K562 (cell line): ENCODE results near the gene HTR4. TPM values are rescaled to one million over a fixed set of nuclear protein-coding genes. Genes with fewer than 3 reads are reported as not detected.

Source experiments
- ATAC-seq: fragments of 200-7000 bp; cut with Tn5 transposase; 3 replicates; pipeline ENCODE4 v1.9.1; 2020; ENCODE audit warnings: moderate library complexity
- BruUV-seq: library from RNA; stranded (reverse); fragments of 400-500 nt; replicated peaks from 2 replicates; lab custom pipeline; 2021; lab: Mats Ljungman, UMichigan
- CTCF ChIA-PET: fragments of 300-600 bp; formaldehyde crosslinking; extraction: SDS; loops from one replicate; lab custom pipeline; 2021; ENCODE audit warnings: low intra/inter-chr PET ratio; lab: Yijun Ruan, JAX
- POLR2A ChIA-PET: fragments of 300-600, 350-650 bp; sonication (Branson Sonifier 250); formaldehyde crosslinking; extraction: SDS; loops from one replicate; lab custom pipeline; 2021; ENCODE audit warnings: antibody characterized with exemption, inconsistent platforms; lab: Yijun Ruan, JAX
- DNase-seq, 4 experiments: peaks; one replicate each; pipeline versions ENCODE4 v3.0.0 to v3.0.0-alpha.2; 2011 to 2018; ENCODE audit warnings: low spot score in 3 of 4, mixed read lengths in 3 of 4; ENCODE audit errors: extremely low read depth in 1 of 4
- FAIRE-seq: peaks from 2 replicates; lab custom pipeline; 2011; peaks lifted over from hg19 to GRCh38; lab: Jason Lieb, UNC
- H2AFZ ChIP-seq: 2 replicates; pipeline ENCODE4 v1.6.0; 2011; ENCODE audit warnings: low read depth, low read length, control low read depth, inconsistent platforms
- H3K27ac ChIP-seq: fragments of 200-600 bp; 3 replicates; pipeline ENCODE4 v1.8.0; 2011; ENCODE audit warnings: low read depth, mild to moderate bottlenecking, control low read depth, inconsistent platforms, low read length, moderate library complexity, mixed read lengths; ENCODE audit errors: extremely low read depth
- H3K27me3 ChIP-seq, 2 experiments: fragments of 300-600 bp in 1 of 2; 2 replicates in 1 of 2; 3 replicates in 1 of 2; pipeline versions ENCODE4 v1.6.0 to v1.8.0; 2011; ENCODE audit warnings: inconsistent platforms in 2 of 2, low read length in 2 of 2, mild to moderate bottlenecking in 1 of 2, mixed read lengths in 1 of 2, moderate library complexity in 1 of 2; ENCODE audit not compliant: control insufficient read depth in 2 of 2, insufficient read depth in 2 of 2
- H3K36me3 ChIP-seq: fragments of 300-600 bp; 3 replicates; pipeline ENCODE4 v1.8.0; 2011; ENCODE audit warnings: mild to moderate bottlenecking, low read length, inconsistent platforms; ENCODE audit not compliant: control insufficient read depth, insufficient read depth
- H3K4me1 ChIP-seq, 2 experiments: fragments of 200-600 bp in 1 of 2; replicated peaks in 1 of 2; 2 replicates in 1 of 2; 3 replicates in 1 of 2; pipeline versions ENCODE4 v1.5.1 to v1.8.0; 2011; ENCODE audit warnings: inconsistent platforms in 2 of 2, low read length in 2 of 2, mild to moderate bottlenecking in 1 of 2, mixed read lengths in 1 of 2, moderate library complexity in 1 of 2; ENCODE audit not compliant: control insufficient read depth in 2 of 2, insufficient read depth in 2 of 2
- H3K4me2 ChIP-seq: 2 replicates; pipeline ENCODE4 v1.6.1; 2011; ENCODE audit warnings: low read length, control low read depth, inconsistent platforms, mixed read lengths; ENCODE audit not compliant: insufficient read depth
- H3K4me3 ChIP-seq: fragments of 200-600 bp; sonication (generic), shearing (Covaris generic); 2 replicates; pipeline ENCODE4 v1.5.1; 2016; ENCODE audit warnings: control low read depth, inconsistent platforms
- H3K79me2 ChIP-seq: fragments of 200-600 bp; 3 replicates; pipeline ENCODE4 v1.8.0; 2011; ENCODE audit warnings: low read length, inconsistent platforms; ENCODE audit not compliant: control insufficient read depth, insufficient read depth
- H3K9ac ChIP-seq, 2 experiments: 2 replicates each; pipeline versions ENCODE4 v1.6.0 to v1.6.1; 2011; ENCODE audit warnings: low read depth in 2 of 2, low read length in 2 of 2, control low read depth in 1 of 2, inconsistent platforms in 1 of 2, mild to moderate bottlenecking in 1 of 2, mixed read lengths in 1 of 2; ENCODE audit not compliant: insufficient read depth in 1 of 2
- H3K9me1 ChIP-seq: one replicate; pipeline ENCODE4 v1.6.0; 2011; ENCODE audit warnings: inconsistent platforms, mild to moderate bottlenecking, low read length, moderate library complexity; ENCODE audit not compliant: control insufficient read depth, insufficient read depth
- H3K9me3 ChIP-seq: replicated peaks from 2 replicates; pipeline ENCODE4 v1.5.1; 2011; ENCODE audit warnings: low read depth, low read length, inconsistent platforms; ENCODE audit not compliant: control insufficient read depth, insufficient read depth
- H4K20me1 ChIP-seq: replicated peaks from 2 replicates; pipeline ENCODE4 v1.6.1; 2011; ENCODE audit warnings: low read length, inconsistent platforms, mixed read lengths; ENCODE audit not compliant: control insufficient read depth, insufficient read depth
- BRF1 ChIP-seq: IDR thresholded peaks from 3 replicates; pipeline ENCODE4 v1.6.1; 2011; ENCODE audit warnings: borderline replicate concordance, mild to moderate bottlenecking; ENCODE audit not compliant: insufficient read length; ENCODE audit errors: extremely low read depth
- CAMTA2 ChIP-seq: fragments of 250-450 bp; sonication (Bioruptor Pico); conservative IDR thresholded peaks from 2 replicates; pipeline ENCODE4 v1.5.1; 2022
- CEBPG ChIP-seq, 3 experiments: fragments of 200-800 bp in 1 of 3; sonication (Bioruptor generic) in 1 of 3; sonication (generic) in 1 of 3; formaldehyde crosslinking in 1 of 3; IDR thresholded peaks in 2 of 3; conservative IDR thresholded peaks in 1 of 3; 2 replicates each; pipeline versions ENCODE4 v1.6.1 to v1.8.0; 2016 to 2022; ENCODE audit warnings: missing compliant biosample characterization in 2 of 3, missing genetic modification characterization in 2 of 3, mild to moderate bottlenecking in 1 of 3, missing genetic modification reagents in 1 of 3
- EP400 ChIP-seq: fragments of 450-650 bp; IDR thresholded peaks from 2 replicates; pipeline ENCODE4 v1.6.1; 2017; ENCODE audit warnings: antibody characterized with exemption, mild to moderate bottlenecking, moderate library complexity
- KAT2B ChIP-seq: IDR thresholded peaks from one replicate; pipeline ENCODE4 v1.6.1; 2012; ENCODE audit warnings: low read depth, mild to moderate bottlenecking, control low read depth, inconsistent platforms, low read length, moderate library complexity
- RBM25 ChIP-seq: fragments of 200-400 bp; formaldehyde crosslinking; IDR thresholded peaks from 2 replicates; pipeline ENCODE4 v1.6.1; 2018; ENCODE audit warnings: low read length, low read depth, moderate library complexity; ENCODE audit not compliant: severe bottlenecking
- SOX6 ChIP-seq: fragments of 450-650 bp; IDR thresholded peaks from 2 replicates; pipeline ENCODE4 v1.6.1; 2014; ENCODE audit warnings: mild to moderate bottlenecking
- TAF1 ChIP-seq: IDR thresholded peaks from 2 replicates; pipeline ENCODE4 v1.6.1; 2011; ENCODE audit warnings: mild to moderate bottlenecking, low read length, moderate library complexity; ENCODE audit not compliant: insufficient read depth, control insufficient read depth, severe bottlenecking; ENCODE audit errors: extremely low read depth
- ZKSCAN3 ChIP-seq: fragments of 250-450 bp; sonication (Bioruptor Pico); IDR thresholded peaks from 2 replicates; pipeline ENCODE4 v1.4.0; 2020
- WGBS: fragments of 100-300 bp; shearing (Covaris generic); methylation state at CpG from one replicate; pipeline ENCODE4 v1.1.6; 2016; ENCODE audit warnings: low coverage, mixed read lengths; ENCODE audit not compliant: insufficient coverage; ENCODE audit errors: missing lambda C conversion rate; 5-methylcytosine and 5-hydroxymethylcytosine counted together
- in situ Hi-C: fragments of 300-500 bp; cut with MboI; formaldehyde crosslinking; loops from 4 replicates; pipeline ENCODE4 v1.15.0; 2018; ENCODE audit warnings: inconsistent platforms, mixed read lengths
- intact Hi-C: fragments of 100-400 bp; cut with micrococcal nuclease; formaldehyde crosslinking; loops from 2 replicates; pipeline ENCODE4 v1.14.2; 2022
- polyA plus RNA-seq, 8 experiments: library from polyadenylated mRNA; depleted of rRNA in 4 of 8; stranded (reverse) in 5 of 8; unstranded in 3 of 8; fragments of >200 nt; fragmentation: Nextera tagmentation in 2 of 8; fragmentation: Illumina TruSeq in 1 of 8; extraction: Ambion mirVana in 2 of 8; extraction: Trizol in 1 of 8; gene quantifications; 2 replicates each; pipeline versions ENCODE4 v1.2.1 to v1.2.3, GENCODE V29; 2011 to 2014; ENCODE audit warnings: inconsistent platforms in 1 of 8, missing spikeins in 1 of 8
- total RNA-seq, 7 experiments: library from RNA; depleted of rRNA in 6 of 7; stranded (reverse); fragments of >200 nt in 6 of 7; fragmentation: Illumina TruSeq in 2 of 7; extraction: Trizol in 2 of 7; gene quantifications; 2 replicates each; pipeline versions ENCODE4 v1.2.1 to v1.2.3, GENCODE V29; 2011 to 2021; ENCODE audit warnings: low replicate concordance in 1 of 7

HTR4 gene
- total and polyA plus RNA-seq, 9 of the 15 experiments (the other 6 are each of a cell fraction or from before 2014, with no cell fraction given) = 0.13 TPM; not detected in 8

GRCh38 chr5:148685520-148686134 is 31.3 kb upstream of the HTR4 start:
- Histone ChIP-seq H3K36me3 (no peaks in the 10 kb centered on the region), H3K79me2 (no peaks in the 10 kb centered on the region), H3K4me2 (no peak overlapping the region), H3K9ac (no peak overlapping the region), H3K9me3 (no peaks in the 10 kb centered on the region), H3K27me3 (no peaks in the 10 kb centered on the region), H3K4me1 (peaks cover 0 to 38% of the 10 kb centered on the region in 2 experiments; a peak in 3 of 5 replicates), H2AFZ (no peak overlapping the region), H4K20me1 (no peaks in the 10 kb centered on the region), H3K27ac (no peak overlapping the region), H3K4me3 (no peak overlapping the region), H3K9me1 (no peaks in the 10 kb centered on the region)
- ATAC-seq = no peak
- intact Hi-C loops = loop anchor here (5.0 to 10.0 kb wide), 3 partner anchors 111 to 303 kb away; partner anchors contain the start of gene FBXO38
- in situ Hi-C loops = loop anchor here (5.0 kb wide), 1 partner anchor 238 kb away; no protein-coding TSS in a partner anchor
- no peak for FAIRE-seq
- CTCF ChIA-PET = interaction anchor here (3.0 kb wide), 1 partner anchor 241 kb away, joined by 33 read pairs; no protein-coding TSS in a partner anchor
- DNase-seq = no peak
- no TSS peak for BruUV-seq
- 55% methylated on average over 3 of the region's 3 CpGs for WGBS
- POLR2A ChIA-PET = no interaction called here
- no peak for TF ChIP-seq CAMTA2 (CRISPR knock-in tag)
- TF ChIP-seq CEBPG (CRISPR knock-in tag; IDR thresholded peaks at IDR 0.05) = no peak
- TF ChIP-seq CEBPG (tag; conservative IDR thresholded peaks at IDR 0.05 in 1 of 2, IDR thresholded peaks at IDR 0.05 in 1 of 2) = no peak
- no peak for TF ChIP-seq SOX6
- TF ChIP-seq TAF1 = no peak
- no peak for TF ChIP-seq ZKSCAN3
- TF ChIP-seq KAT2B = no peak
- TF ChIP-seq RBM25 = peak; percentile 34
- TF ChIP-seq EP400 = no peak
- no peak for TF ChIP-seq BRF1
- TF ChIP-seq, all 486 proteins: peak for 1
